Neural progenitor cell (in vitro differentiated cells): Measurements from ENCODE around the gene PROKR2.

Experiments
- CTCF ChIP-seq: fragments of 200-600 bp; sonication (generic); IDR thresholded peaks from 2 replicates; pipeline ENCODE4 v1.5.1; 2017; ENCODE audit warnings: antibody characterized with exemption, mild to moderate bottlenecking
- EZH2 ChIP-seq: fragments of 200-600 bp; sonication (generic); IDR thresholded peaks from 2 replicates; pipeline ENCODE4 v1.6.1; 2017; ENCODE audit warnings: antibody characterized with exemption, mild to moderate bottlenecking, moderate library complexity
- EZH2phosphoT487 ChIP-seq: fragments of 200-600 bp; sonication (generic); IDR thresholded peaks from 2 replicates; pipeline ENCODE4 v1.6.1; 2017; ENCODE audit warnings: antibody characterized with exemption

GRCh38 chr20:5279661-5280060 is 37.1 kb downstream of the PROKR2 start:
- no peak for TF ChIP-seq CTCF
- no peak for TF ChIP-seq EZH2
- no peak for TF ChIP-seq EZH2phosphoT487
